Measurements from ENCODE around the gene ANO2.

ANO2 gene

DNA sequence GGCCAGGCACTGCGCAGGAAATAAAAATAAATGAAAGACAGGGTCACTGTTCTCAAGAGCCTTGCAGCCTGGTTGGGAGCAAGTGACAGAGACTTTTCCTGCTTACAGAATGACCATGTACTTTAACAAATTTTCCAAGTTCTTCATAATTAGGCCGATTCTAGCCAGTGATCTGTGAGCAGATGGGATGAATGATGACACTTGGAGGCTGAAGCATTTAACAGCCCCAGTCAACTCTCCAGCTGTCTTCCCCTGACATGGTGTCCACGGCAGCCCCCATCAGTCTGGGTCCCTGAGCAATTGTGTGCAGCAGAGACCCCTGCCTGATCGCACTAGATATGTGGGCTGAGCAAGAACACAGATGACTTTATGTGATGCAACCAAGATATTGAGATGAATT lies 314.3 kb downstream of the ANO2 start:
- no peak overlapping the region for H3K4me3 ChIP-seq (ENCODE audit: low read depth, low read length)

DNA sequence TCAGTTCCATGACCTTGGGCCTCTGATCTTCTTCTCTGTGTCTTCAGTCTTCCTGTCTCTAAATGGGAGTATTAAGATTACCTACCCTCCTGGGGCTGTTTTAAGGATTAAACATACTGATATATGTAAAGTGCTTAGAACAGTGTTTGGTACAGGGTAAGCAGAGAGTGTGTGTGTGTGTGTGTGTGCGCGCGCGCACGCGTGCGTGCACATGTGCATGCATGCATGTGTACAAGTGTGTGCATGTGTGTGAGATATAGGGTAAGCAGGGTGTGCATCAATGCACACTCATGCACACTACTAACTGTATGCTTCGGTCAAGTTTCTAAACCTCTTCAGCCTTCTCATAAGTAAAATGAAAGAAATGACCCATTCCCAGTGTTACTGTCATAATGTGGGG lies 316.6 kb downstream of the ANO2 start:
- H3K4me3 ChIP-seq (ENCODE audit: low read depth, low read length): no peak overlapping the region

DNA sequence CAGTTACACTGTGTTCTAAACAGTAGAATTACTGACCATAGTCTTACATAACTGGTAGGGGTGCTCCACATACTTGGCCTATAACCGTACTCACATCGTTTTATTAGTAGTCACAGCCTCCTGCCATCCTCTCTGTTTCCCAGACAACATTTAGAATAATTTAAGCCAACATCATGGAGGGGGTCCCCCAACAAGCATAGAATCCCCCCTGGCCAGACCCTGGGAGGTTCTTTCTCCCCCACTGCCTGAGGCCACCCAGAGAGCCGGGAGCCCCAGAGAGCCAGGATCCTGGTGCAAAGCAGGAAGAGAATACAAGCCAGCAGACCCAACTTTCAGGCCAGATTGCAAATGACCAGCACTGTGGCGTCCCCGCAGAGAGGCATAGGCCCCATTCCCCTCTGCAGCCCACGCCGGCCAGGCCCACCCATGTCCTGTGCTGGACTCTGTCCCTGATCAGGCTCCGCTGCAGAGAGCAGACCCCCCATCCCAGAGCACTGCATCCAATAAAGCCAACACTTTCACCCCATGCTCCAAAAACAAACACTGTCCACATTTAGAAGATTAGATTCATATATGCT lies 317.9 kb downstream of the ANO2 start:
- H3K4me3 ChIP-seq (ENCODE audit: low read depth, low read length): no peak overlapping the region

DNA sequence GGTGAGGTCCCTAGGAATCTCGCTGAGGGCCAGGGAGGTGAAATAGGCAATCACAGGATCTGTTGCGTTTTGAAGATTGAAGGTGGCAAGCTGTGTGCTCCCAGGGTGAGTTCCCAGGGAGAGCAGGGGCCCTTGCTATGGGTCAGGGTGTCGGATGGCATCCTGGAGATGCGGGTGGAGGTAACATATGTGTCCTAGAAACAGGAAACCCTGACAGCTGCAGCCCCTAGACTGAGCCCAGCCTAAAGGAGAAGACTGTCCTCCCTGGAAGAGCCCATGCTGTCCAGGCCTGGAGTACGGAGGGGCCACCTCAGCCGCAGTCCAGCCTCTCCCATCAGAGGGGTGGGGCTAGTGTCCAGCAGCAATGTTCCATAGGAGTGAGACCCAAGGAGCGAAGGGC lies 318.9 kb downstream of the ANO2 start:
- no peak overlapping the region for H3K4me3 ChIP-seq (ENCODE audit: low read depth, low read length)

DNA sequence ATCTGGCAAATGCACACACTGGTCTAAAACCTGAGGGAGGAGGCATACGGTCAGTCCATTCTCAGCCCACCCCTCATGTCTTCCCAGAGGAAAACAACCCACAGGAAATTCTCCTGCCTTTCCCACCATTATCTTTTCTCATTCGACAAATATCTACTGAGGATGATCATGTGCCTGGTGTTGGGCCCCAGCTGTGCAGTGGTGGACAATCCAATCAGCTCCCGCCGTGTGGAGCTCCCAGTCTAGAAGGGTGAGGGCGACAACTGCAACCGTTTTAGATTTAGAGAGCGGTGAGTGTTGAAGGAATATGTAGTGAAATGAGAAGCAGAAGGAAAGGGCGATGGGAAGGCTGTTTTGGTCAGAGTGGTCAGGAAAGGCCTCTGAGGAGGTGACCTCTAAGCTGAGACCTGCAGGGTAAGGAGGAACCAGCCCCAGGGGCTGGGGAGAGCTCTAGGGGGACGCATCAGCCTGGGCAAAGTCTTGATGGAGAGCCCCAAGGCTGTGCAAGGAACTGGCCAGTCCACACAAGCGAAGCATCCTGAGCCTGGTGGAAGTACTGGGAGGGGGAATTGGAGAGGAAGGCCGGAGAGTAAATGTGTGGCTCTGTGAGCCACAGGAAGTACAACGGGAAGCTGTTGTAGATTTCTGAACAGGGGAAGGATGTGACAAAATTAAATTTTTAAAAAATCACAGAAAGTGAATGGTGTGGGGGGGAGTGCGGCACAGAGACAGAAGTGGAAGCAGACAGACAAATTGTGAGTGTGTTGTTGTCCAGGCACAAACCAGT lies 320.4 kb downstream of the ANO2 start:
- no peak overlapping the region for H3K4me3 ChIP-seq (ENCODE audit: low read depth, low read length)

DNA sequence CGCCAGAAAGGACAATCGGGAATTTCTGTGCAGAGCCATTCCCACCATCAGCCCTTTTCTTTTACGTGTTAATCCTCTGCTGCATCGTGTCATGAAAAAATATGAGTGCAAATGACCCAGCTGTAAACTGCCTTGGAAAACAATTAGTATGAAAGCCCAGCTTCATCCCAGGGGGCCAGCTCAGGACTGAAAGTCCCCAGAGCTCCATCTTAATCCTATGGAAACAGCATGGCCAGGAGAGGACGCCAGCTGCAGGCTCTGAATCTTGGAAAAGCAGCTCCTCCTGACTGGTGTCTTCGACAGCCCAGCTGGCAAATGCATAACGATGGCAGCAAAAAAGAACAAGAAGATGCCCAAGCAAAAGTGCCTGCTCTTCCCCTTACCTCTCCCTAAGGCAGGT lies 321.6 kb downstream of the ANO2 start:
- no peak overlapping the region for H3K4me3 ChIP-seq (ENCODE audit: low read depth, low read length)

DNA sequence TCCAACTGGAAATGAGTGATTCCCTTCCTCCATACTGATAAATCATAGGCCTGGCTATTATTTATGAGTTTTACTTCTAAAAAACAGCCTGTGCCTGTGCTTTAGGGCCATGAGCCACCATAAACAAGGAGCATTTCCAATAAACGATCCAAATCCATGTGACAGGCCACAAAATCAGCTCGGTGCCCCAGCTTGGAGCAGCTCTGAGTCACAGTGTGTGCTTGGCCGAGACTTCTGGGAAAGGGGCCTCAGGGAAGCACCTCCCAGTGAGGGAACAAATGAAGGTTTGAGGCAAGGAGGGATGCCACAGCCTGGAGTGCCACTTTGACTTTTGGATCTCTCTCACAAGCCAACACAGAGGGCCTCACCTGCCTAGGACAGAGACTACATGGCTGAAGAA lies 322.8 kb downstream of the ANO2 start:
- H3K4me3 ChIP-seq (ENCODE audit: low read depth, low read length): no peak overlapping the region

DNA sequence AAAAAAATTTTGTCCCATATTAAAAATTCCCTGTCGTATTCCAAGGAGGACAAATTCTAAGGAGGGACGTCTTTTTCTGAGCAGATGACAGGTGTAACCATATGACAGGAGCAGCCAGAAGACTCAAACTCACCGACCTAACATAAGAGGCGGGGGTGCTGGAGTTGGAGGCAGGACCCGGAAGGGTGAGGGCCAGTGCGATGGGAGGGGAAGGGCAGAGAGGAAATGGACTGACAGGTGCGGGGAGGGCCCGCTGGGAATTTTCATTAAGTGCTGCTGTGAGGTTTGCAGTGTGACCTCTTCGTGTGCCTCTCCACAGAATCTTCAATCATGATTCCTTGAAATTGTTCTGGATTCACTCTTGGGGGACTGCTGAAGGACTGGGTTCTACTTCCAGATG lies 323.7 kb downstream of the ANO2 start:
- no peak overlapping the region for H3K4me3 ChIP-seq (ENCODE audit: low read depth, low read length)

DNA sequence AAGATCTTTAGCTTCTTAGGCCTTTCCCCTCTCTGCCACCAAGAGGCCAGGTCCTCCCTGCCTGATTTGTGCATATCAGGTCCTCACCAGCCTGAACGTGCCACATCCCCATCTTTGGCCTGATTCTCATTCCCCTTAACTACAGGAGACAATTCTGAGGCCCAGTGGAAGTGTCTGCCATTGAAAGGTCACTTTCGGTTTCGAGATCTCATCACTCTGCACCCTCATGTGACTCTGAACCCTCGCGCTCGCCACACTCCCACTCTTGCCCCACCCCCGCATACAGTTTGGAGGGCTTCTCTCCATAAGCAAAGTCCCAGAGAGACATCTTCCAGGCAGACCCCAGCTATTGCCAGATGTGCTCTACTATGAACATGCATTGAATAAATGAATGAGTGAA lies 324.2 kb downstream of the ANO2 start:
- no peak overlapping the region for H3K4me3 ChIP-seq (ENCODE audit: low read depth, low read length)

DNA sequence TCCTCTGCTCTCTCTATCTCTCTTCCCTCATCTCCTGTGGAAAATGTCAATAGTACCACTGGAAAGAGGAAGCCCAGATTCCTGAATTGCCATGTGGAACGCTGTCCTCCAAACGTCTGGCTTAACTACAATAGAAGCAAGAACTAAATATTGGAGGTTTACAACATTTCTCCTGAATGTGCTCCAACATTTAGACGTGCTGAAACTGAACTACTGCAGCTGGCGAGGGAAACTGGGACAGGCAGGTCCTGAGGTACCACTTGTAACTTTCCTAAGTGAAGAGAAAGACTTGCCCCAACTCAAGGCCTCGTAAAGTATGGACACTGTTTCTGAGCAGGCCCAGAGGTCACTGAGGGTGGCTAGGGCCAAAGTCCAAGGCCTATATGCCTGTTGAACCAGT lies 325.4 kb downstream of the ANO2 start:
- H3K4me3 ChIP-seq (ENCODE audit: low read depth, low read length): no peak overlapping the region

DNA sequence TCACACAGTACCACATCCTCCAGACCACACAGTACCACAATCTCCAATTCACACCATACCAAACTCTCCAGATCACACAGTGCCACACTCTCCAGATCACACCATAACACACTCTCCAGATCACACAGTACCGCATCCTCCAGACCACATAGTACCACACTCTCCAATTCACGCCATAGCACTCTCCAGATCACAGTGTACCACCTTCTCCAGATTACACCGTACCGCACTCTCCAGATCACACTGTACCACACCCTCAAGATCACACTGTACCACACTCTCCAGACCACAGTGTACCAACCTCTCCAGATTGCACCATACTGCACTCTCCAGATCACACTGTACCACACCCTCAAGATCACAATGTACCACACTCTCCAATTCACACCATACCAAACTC lies 328.2 kb downstream of the ANO2 start:
- H3K4me3 ChIP-seq (ENCODE audit: low read depth, low read length): no peak overlapping the region

DNA sequence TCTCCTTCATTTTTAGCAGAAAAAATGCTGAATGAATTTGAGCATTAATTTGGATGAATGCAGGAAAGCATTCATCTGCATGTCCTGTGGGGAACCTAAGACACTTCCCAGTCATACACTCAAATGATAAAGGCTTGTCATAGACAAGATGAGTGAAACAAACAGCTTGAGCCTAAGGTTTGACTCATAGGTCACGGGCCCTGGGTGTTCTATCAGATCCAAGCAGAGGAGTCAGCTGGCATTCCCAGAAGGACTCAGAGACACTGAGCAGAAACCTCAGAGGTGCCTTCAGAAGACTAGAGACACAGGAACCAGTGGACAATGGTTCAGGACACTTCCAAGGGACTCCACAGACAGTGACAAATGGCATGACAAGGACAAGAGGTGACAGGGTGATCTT lies 329.3 kb downstream of the ANO2 start:
- H3K4me3 ChIP-seq (ENCODE audit: low read depth, low read length): no peak overlapping the region

DNA sequence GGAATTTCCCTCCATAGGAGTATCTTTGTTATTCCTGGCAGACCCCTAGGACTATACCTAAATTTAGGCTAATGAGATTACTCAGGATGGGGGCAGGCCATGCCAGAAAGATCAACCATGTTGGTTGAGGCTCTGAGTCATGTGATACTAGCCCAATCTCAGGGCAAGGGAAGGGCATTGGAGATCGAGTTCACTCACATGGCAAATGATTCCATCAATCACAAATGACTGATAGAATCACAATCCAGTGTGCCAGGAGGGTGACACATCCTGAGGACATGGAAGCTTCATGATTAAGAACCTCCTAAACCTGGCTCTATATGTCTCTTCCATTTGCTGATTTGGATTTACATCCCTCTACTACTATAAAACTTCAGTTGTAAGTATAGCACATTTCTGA lies 330.8 kb downstream of the ANO2 start:
- H3K4me3 ChIP-seq (ENCODE audit: low read depth, low read length): no peak overlapping the region

DNA sequence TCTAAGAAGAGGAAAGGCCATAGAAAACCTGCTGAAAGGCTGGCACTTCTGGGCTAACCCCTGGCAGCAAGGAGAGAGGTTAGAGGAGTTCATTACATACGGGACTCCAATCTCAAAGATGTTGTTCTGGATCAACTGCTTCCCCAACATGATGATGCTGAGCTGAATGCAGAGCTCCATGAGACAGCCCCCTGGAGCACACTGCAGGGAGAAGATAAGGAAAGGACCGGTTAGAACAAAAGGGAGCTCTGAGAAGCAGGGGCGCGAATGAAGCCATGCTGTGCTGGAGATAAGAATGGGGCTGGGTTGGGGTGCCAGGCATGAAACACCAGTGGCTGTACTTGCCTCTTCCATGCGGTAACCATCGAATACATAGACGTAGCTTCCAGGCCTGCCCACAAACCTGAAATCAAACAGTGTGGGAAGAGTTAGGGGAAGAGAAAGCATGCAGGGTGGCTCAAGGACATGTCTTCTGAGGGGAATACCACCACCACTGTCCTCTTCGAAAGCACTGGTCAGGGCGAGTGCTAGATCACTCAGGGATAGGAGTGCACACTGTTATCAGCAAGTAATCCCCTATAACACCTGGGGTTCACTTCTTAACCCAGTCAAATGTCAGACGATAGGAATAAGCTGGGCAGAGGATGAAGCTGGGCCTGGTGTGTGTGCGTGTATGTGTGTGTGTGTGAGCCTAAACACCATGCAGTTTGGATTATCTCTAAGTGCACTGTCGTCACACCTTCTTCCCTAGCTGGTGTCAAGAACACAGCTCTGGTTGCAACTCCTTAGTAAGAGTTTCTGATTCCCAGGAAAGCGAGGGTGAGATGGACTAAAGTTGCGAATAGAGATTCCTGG lies 332.3 kb downstream of the ANO2 start:
- no peak overlapping the region for H3K4me3 ChIP-seq (ENCODE audit: low read depth, low read length)

DNA sequence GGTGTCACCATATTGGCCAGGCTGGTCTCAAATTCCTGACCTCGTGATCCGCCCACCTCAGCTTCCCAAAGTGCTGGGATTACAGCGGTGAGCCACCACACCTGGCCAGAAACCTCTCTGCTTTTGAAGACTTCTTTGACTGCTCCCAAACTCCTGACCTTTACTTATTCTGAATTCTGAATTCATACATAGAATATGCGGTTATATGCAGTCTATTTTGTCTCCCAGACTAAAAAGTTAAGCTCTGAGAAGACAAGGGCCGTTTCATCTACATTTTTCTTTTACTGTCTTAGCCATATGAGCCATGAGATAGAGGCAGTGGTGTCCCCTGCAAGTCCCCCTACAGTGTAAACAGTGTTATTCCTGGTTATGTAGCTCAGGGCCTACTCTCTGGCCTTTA lies 333.9 kb downstream of the ANO2 start:
- H3K4me3 ChIP-seq (ENCODE audit: low read depth, low read length): no peak overlapping the region

DNA sequence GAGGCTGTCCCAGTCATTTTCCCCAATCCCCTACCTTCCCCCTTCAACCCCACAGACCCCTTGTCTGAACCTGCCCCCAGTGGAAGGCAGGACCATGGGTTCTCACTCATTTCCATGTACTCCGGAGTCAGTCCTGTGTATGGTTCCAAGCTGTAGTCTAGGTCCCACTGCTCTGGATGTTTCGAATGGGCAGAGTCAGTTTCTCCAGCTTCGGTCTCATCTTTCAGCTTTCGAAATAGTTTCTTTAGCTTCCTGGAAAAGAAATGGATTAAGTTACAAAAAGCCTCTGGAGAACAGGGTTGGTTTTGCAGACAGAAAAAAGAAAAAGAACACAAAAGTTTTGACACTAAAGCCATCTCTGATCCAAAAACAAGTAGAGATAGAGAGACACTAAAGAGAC lies 345.7 kb downstream of the ANO2 start:
- no peak overlapping the region for H3K4me3 ChIP-seq (ENCODE audit: low read depth, low read length)

DNA sequence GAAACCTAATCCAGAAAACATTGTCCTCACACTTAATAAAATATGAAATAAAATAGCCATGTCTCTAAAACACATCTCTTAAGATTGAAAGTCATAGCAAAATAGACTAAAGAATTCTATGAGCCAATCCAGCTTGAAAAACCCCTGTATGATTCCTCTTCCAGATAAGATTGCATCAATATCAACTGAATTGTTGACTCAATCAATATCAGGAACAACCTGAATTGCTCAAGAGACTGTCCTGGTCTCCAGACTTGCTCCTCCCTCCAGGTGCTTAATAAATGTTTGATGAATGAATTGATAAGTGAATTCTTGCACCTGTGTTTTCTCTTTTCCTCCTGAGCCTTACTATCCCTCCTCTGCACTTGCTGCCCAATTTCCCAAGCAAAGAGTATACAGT lies 351.1 kb downstream of the ANO2 start:
- H3K4me3 ChIP-seq (ENCODE audit: low read depth, low read length): no peak overlapping the region

DNA sequence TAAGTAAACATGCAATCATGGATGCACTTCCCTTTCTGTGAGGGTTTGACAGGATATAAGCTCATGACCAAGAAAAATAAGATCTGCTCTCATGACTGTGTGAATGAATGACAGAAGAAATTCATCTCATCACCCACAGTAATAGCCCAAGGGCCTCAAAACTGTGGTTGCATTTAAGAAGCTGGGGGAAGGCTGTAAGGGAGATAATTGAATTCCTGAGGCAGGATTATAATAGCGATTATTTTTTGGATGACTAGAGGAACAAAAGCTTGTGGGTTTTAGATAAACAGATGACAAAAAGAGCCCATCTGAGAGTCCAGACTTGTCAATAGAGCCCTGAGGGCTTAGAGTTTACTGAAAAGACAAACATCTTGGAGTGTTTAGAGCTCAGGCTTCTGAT lies 352.0 kb downstream of the ANO2 start:
- H3K4me3 ChIP-seq (ENCODE audit: low read depth, low read length): no peak overlapping the region

DNA sequence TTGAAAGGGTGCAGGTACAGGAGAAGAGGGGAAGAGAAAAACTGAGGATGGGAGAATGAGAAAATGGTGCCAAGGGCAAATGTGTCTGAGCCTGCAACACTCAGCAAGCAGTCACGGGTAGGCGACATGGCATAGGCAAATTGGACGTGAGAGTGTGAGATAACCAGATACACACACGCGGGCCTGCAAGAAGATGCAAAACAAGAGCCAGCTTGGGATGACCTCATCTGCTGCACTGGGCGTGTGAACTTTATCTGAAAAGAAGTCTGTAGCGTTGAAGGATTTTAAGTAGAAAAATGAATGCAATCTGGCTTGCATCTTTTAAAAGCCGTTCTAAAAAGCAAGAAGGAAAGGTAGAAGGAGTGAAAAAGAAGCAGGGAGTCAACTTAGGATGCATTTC lies 352.7 kb downstream of the ANO2 start:
- H3K4me3 ChIP-seq (ENCODE audit: low read depth, low read length): no peak overlapping the region

DNA sequence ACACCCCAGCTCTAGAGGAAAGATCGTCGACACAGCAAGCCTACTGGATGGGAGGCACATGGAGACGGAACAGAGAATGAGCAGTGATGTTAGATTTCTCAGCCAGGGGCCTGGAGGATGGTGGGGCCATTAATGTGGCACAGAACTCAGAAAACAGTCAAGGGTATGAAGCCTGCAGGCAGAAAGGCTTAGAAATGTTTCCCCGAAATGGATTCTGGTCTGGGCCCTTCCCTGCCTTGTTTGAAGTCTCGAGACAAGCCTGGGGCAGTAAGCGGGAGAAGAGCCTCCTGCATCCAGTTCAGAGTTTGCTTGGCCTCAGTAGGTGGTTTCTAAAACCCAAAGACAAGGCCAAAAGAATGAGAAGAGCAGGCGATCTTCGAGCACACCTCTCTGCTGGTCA lies 354.7 kb downstream of the ANO2 start:
- H3K4me3 ChIP-seq (ENCODE audit: low read depth, low read length): no peak overlapping the region

DNA sequence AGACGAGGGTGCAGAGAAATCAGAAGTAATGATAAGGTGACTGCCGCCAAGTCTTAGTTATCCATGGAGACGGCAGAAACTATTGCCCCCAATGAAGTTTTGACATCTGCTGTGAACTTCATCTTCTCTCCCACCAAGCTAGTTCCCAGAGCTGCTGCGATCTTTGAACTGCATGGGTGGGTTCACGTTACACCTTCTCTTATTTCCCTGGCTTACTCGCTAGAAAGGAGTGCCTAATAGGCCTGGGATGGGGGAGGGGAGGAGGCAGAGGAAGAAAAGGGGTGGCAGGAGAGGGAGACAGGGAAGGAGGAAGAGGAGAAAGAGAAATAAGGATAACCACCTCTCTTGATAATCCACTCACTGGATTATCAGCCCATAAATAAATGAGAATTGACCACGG lies 356.0 kb downstream of the ANO2 start:
- no peak overlapping the region for H3K4me3 ChIP-seq (ENCODE audit: low read depth, low read length)

DNA sequence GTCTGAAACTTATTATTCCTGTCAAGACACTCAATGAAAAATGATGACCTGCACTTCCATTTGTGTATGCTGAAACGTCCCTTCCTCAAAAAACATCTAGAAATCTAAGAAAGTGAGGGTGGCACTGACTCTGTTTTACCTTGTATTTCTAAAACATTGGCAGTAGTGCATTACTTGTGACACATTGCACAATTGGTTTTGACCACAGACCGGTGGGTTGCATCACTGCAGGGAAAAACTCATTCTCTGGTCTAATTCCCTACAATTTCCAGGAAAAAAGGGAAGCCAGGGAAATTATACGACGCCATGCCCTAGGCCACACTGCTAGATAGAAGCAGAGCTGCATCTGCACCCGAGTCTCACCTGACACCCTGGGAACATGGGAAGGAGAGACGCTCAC lies 356.5 kb downstream of the ANO2 start:
- H3K4me3 ChIP-seq (ENCODE audit: low read depth, low read length): no peak overlapping the region
